HCT116 (cell line): ENCODE results near the gene GPR39.

Source experiments
- CBX3 ChIP-seq: IDR thresholded peaks from 2 replicates; pipeline ENCODE4 v1.6.1; 2012; ENCODE audit warnings: low read depth
- CEBPB ChIP-seq: IDR thresholded peaks from 2 replicates; pipeline ENCODE4 v1.6.1; 2012; ENCODE audit warnings: low read depth
- CTCF ChIP-seq, 3 experiments: fragments of 200-600 bp in 1 of 3; sonication (generic) in 1 of 3; IDR thresholded peaks in 2 of 3; conservative IDR thresholded peaks in 1 of 3; 2 replicates each; pipeline ENCODE4 v1.5.1; 2012 to 2017; ENCODE audit warnings: low read depth in 2 of 3, low read length in 2 of 3, antibody characterized with exemption in 1 of 3, borderline replicate concordance in 1 of 3, control low read depth in 1 of 3, mild to moderate bottlenecking in 1 of 3, mixed read lengths in 1 of 3, mixed run types in 1 of 3, moderate library complexity in 1 of 3; ENCODE audit not compliant: insufficient read depth in 1 of 3
- EGR1 ChIP-seq: IDR thresholded peaks from 2 replicates; pipeline ENCODE4 v1.6.1; 2012; ENCODE audit warnings: low read depth
- EZH2 ChIP-seq: fragments of 200-600 bp; sonication (generic); IDR thresholded peaks from 2 replicates; pipeline ENCODE4 v1.6.1; 2017; ENCODE audit warnings: antibody characterized with exemption, mixed run types
- JUND ChIP-seq: IDR thresholded peaks from 2 replicates; pipeline ENCODE4 v1.6.1; 2012
- POLR2A ChIP-seq: IDR thresholded peaks from 2 replicates; pipeline ENCODE4 v1.7.0; 2011; ENCODE audit warnings: borderline replicate concordance; ENCODE audit not compliant: insufficient read depth, insufficient read length; ENCODE audit errors: extremely low read depth
- RAD21 ChIP-seq: IDR thresholded peaks from 2 replicates; pipeline ENCODE4 v1.6.1; 2012; ENCODE audit warnings: low read depth, mild to moderate bottlenecking
- SIN3A ChIP-seq: IDR thresholded peaks from 2 replicates; pipeline ENCODE4 v1.6.1; 2012; ENCODE audit warnings: low read depth
- SP1 ChIP-seq: IDR thresholded peaks from 2 replicates; pipeline ENCODE4 v1.6.1; 2012; ENCODE audit warnings: low read depth
- YY1 ChIP-seq: IDR thresholded peaks from 2 replicates; pipeline ENCODE4 v1.6.1; 2011; ENCODE audit warnings: low read length, low read depth, moderate library complexity, mild to moderate bottlenecking; ENCODE audit not compliant: insufficient replicate concordance; ENCODE audit errors: extremely low read depth
- ZFX ChIP-seq: fragments of 450-650 bp; IDR thresholded peaks from 2 replicates; pipeline ENCODE4 v1.6.1; 2017
- TF ChIP-seq, protein P1 (sequence below): IDR thresholded peaks from 2 replicates; pipeline ENCODE4 v1.6.1; 2012

GRCh38 chr2:132400901-132401240 lies 15.7 kb upstream of the GPR39 start:
- no peak for TF ChIP-seq SIN3A
- TF ChIP-seq CTCF (IDR thresholded peaks at IDR 0.05 in 2 of 3, conservative IDR thresholded peaks at IDR 0.05 in 1 of 3; ENCODE audit: borderline replicate concordance in 1 of 3, insufficient read depth in 1 of 3, low read depth in 2 of 3, low read length in 2 of 3), result no peak
- no peak for TF ChIP-seq EZH2
- TF ChIP-seq, protein P1, sequence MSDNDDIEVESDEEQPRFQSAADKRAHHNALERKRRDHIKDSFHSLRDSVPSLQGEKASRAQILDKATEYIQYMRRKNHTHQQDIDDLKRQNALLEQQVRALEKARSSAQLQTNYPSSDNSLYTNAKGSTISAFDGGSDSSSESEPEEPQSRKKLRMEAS, result no peak
- no peak for TF ChIP-seq EGR1
- no peak for TF ChIP-seq CEBPB
- TF ChIP-seq POLR2A, result no peak
- TF ChIP-seq SP1, result no peak
- TF ChIP-seq JUND, result no peak
- no peak for TF ChIP-seq RAD21
- TF ChIP-seq YY1, result no peak
- TF ChIP-seq CBX3, result no peak
- no peak for TF ChIP-seq ZFX
